Panc1 (cell line): Measurements from ENCODE around the gene DDX18. TPM values are rescaled to one million over a fixed set of nuclear protein-coding genes. Genes with fewer than 3 reads are reported as not detected.

ENCODE experiments used
- ATAC-seq: fragments of 200-7000 bp; cut with Tn5 transposase; 2 replicates; pipeline ENCODE4 v1.9.1; 2020; ENCODE audit warnings: mild to moderate bottlenecking, moderate library complexity
- BruUV-seq: library from RNA; stranded (reverse); fragments of 400-500 nt; replicated peaks from 2 replicates; lab custom pipeline; 2021; lab: Mats Ljungman, UMichigan
- CTCF ChIA-PET: fragments of 300-600 bp; sonication (Branson Sonifier 250); formaldehyde crosslinking; loops from one replicate; lab custom pipeline; 2022; ENCODE audit warnings: antibody characterized with exemption; lab: Charles Lee
- POLR2A ChIA-PET: fragments of 300-600 bp; sonication (Branson Sonifier 250); formaldehyde crosslinking; loops from one replicate; lab custom pipeline; 2022; ENCODE audit warnings: antibody characterized with exemption; lab: Charles Lee
- DNase-seq: peaks from one replicate; pipeline ENCODE4 v3.0.0-alpha.2; 2010; ENCODE audit warnings: low read depth, low spot score
- H3K27ac ChIP-seq: 2 replicates; pipeline ENCODE4 v1.5.1; 2011; ENCODE audit warnings: mild to moderate bottlenecking, low read length, inconsistent platforms
- H3K27me3 ChIP-seq: fragments of 200-500 bp; sonication (Bioruptor generic); 2 replicates; pipeline ENCODE4 v1.6.0; 2014; ENCODE audit warnings: low read length, inconsistent platforms; ENCODE audit not compliant: control insufficient read depth, insufficient read depth
- H3K36me3 ChIP-seq: fragments of 200-500 bp; sonication (Bioruptor generic); 2 replicates; pipeline ENCODE4 v1.5.1; 2014; ENCODE audit warnings: inconsistent platforms, mild to moderate bottlenecking, low read length, moderate library complexity; ENCODE audit not compliant: control insufficient read depth, insufficient read depth
- H3K4me1 ChIP-seq: 2 replicates; pipeline ENCODE4 v1.5.1; 2011; ENCODE audit warnings: inconsistent platforms, mild to moderate bottlenecking, low read length, moderate library complexity; ENCODE audit not compliant: control insufficient read depth, insufficient read depth
- H3K4me3 ChIP-seq, 2 experiments: 2 replicates each; pipeline ENCODE4 v1.5.1; 2011 to 2012; ENCODE audit warnings: low read depth in 2 of 2, low read length in 2 of 2, mild to moderate bottlenecking in 2 of 2, inconsistent platforms in 1 of 2, moderate library complexity in 1 of 2
- H3K9me3 ChIP-seq: fragments of 200-500 bp; sonication (Bioruptor generic); 2 replicates; pipeline ENCODE4 v1.5.1; 2014; ENCODE audit warnings: low read depth, mild to moderate bottlenecking, inconsistent platforms, low read length, moderate library complexity; ENCODE audit not compliant: control insufficient read depth, insufficient read depth
- CTCF ChIP-seq: fragments of 450-650 bp; IDR thresholded peaks from 2 replicates; pipeline ENCODE4 v1.5.1; 2017; ENCODE audit warnings: mild to moderate bottlenecking
- POLR2AphosphoS5 ChIP-seq: IDR thresholded peaks from 2 replicates; pipeline ENCODE4 v1.6.1; 2012; ENCODE audit warnings: mild to moderate bottlenecking, low read depth, low read length, moderate library complexity
- REST ChIP-seq, 2 experiments: IDR thresholded peaks; 2 replicates each; pipeline ENCODE4 v1.6.1; 2011 to 2012; ENCODE audit warnings: low read depth in 2 of 2, control low read depth in 1 of 2, low read length in 1 of 2, mild to moderate bottlenecking in 1 of 2, moderate library complexity in 1 of 2; ENCODE audit not compliant: insufficient read depth in 1 of 2
- SIN3A ChIP-seq: IDR thresholded peaks from 2 replicates; pipeline ENCODE4 v1.6.1; 2012; ENCODE audit warnings: low read depth, mild to moderate bottlenecking, low read length, moderate library complexity, borderline replicate concordance; ENCODE audit not compliant: insufficient read depth
- TCF7L2 ChIP-seq: IDR thresholded peaks from 2 replicates; pipeline ENCODE4 v1.6.1; 2011; ENCODE audit warnings: mild to moderate bottlenecking, low read depth, low read length, inconsistent platforms
- in situ Hi-C: cut with HindIII; loops from 2 replicates; pipeline ENCODE4 v1.10.0; 2016; ENCODE audit warnings: low sequenced_read_pairs, low pct_unique_long_range_greater_than_20kb
- intact Hi-C: fragments of 100-400 bp; cut with micrococcal nuclease; formaldehyde crosslinking; loops from one replicate; pipeline ENCODE4 v1.10.0; 2022; ENCODE audit not compliant: unreplicated experiment
- total RNA-seq: library from RNA; stranded (reverse); gene quantifications from one replicate; pipeline ENCODE4 v1.2.1, GENCODE V29; 2021; ENCODE audit not compliant: unreplicated experiment

DDX18 gene
- total RNA-seq, 1 experiment from 2014 or later = 82.0 TPM

- Histone ChIP-seq H3K27me3 (no peaks in the 10 kb centered on the region), H3K9me3 (no peaks in the 10 kb centered on the region), H3K4me1 (no peaks in the 10 kb centered on the region), H3K27ac (no peak overlapping the region), H3K36me3 (peaks cover 1% of the 10 kb centered on the region; the same call in 1 of the 2 replicates), H3K4me3 (no peak overlapping the region)
- TF ChIP-seq SIN3A (no peak), TCF7L2 (no peak), CTCF (peak; percentile 87)
- no TSS peak for BruUV-seq
- POLR2A ChIA-PET = no interaction called here
- DNase-seq (no peak), ATAC-seq (peak; percentile 89)
- CTCF ChIA-PET = interaction anchor here (0.9 kb wide), 1 partner anchor 167 kb away, joined by 3 read pairs; no protein-coding TSS in a partner anchor
- intact Hi-C loops = loop anchor here (2.0 to 10.0 kb wide), 2 partner anchors 79 to 167 kb away; no protein-coding TSS in a partner anchor
- in situ Hi-C loops = no loop called here
Observed at GRCh38 chr2:117835990-117836760, 21.7 kb downstream of the DDX18 start.

GRCh38 chr2:117845304-117845703 is 30.8 kb downstream of the DDX18 start:
- DNase-seq (no peak), ATAC-seq (no peak)
- H3K36me3 ChIP-seq = no peaks in the 10 kb centered on the region
- BruUV-seq = no TSS peak
- ChIA-PET POLR2A (no interaction called here), CTCF (no interaction called here)
- TF ChIP-seq CTCF (no peak), SIN3A (no peak), POLR2AphosphoS5 (no peak), TCF7L2 (no peak), REST (IDR thresholded peaks at IDR 0.05; ENCODE audit: insufficient read depth in 1 of 2, low read depth in 2 of 2, low read length in 1 of 2) (no peak)
- no peak overlapping the region for H3K27ac ChIP-seq
- no peaks in the 10 kb centered on the region for H3K27me3 ChIP-seq
- intact Hi-C loops (no loop called here), in situ Hi-C loops (no loop called here)
- H3K9me3 ChIP-seq = no peaks in the 10 kb centered on the region
- H3K4me1 ChIP-seq = no peaks in the 10 kb centered on the region
- no peak overlapping the region for H3K4me3 ChIP-seq
